Measurements from ENCODE around the gene SLIT3. TPM values are rescaled to one million over a fixed set of nuclear protein-coding genes. Genes with fewer than 3 reads are reported as not detected.

The SLIT3 gene
- total RNA-seq, 1 experiment from 2014 or later, result 0.10 TPM

GRCh38 chr5:169039592-169039991 is 261.3 kb downstream of the SLIT3 start:
- Histone ChIP-seq H3K4me3 (replicated peaks in 1 of 2; ENCODE audit: low read depth in 1 of 2, low read length in 2 of 2) (no peak overlapping the region), H3K36me3 (ENCODE audit: control insufficient read depth in 1 of 2, insufficient read depth in 2 of 2, low read length in 2 of 2) (no peaks in the 10 kb centered on the region), H3K79me2 (ENCODE audit: insufficient read depth, low read length) (no peaks in the 10 kb centered on the region), H3K4me2 (ENCODE audit: low read length) (no peak overlapping the region), H3K9me3 (ENCODE audit: control insufficient read depth in 1 of 2, insufficient read depth in 1 of 2, low read depth in 1 of 2, low read length in 2 of 2) (no peaks in the 10 kb centered on the region), H3K4me1 (ENCODE audit: control insufficient read depth in 1 of 2, insufficient read depth in 2 of 2, low read length in 2 of 2) (no peaks in the 10 kb centered on the region), H2AFZ (ENCODE audit: low read depth, low read length, poor library complexity, severe bottlenecking) (no peak overlapping the region), H3K9me2 (ENCODE audit: insufficient read depth) (no peaks in the 10 kb centered on the region), H3K9ac (ENCODE audit: low read length) (no peak overlapping the region), H3K27me3 (ENCODE audit: insufficient read depth, low read length) (peaks cover 64% of the 10 kb centered on the region), H3K27ac (ENCODE audit: low read depth, low read length) (no peak overlapping the region), H4K20me1 (ENCODE audit: insufficient read depth) (no peaks in the 10 kb centered on the region)
- TF ChIP-seq MAX (IDR thresholded peaks at IDR 0.05) (no peak), SIN3A (IDR thresholded peaks at IDR 0.05; ENCODE audit: low read depth) (no peak), ELF1 (IDR thresholded peaks at IDR 0.05; ENCODE audit: borderline replicate concordance, low read depth) (no peak), EZH2phosphoT487 (IDR thresholded peaks at IDR 0.05; ENCODE audit: borderline replicate concordance) (no peak), CBX3 (IDR thresholded peaks at IDR 0.05; ENCODE audit: low read depth) (no peak), FOSL1 (IDR thresholded peaks at IDR 0.05; ENCODE audit: low read depth) (no peak), ZFX (IDR thresholded peaks at IDR 0.05) (no peak), POLR2AphosphoS5 (IDR thresholded peaks at IDR 0.05; ENCODE audit: low read depth, low read length) (no peak), POLR2A (IDR thresholded peaks at IDR 0.05; ENCODE audit: borderline replicate concordance, extremely low read depth, insufficient read depth, insufficient read length) (no peak), ZBTB33 (IDR thresholded peaks at IDR 0.05; ENCODE audit: extremely low read depth, insufficient replicate concordance, low read length) (no peak), EGR1 (IDR thresholded peaks at IDR 0.05; ENCODE audit: low read depth) (no peak), ATF3 (IDR thresholded peaks at IDR 0.05) (no peak), TCF7L2 (IDR thresholded peaks at IDR 0.05; ENCODE audit: borderline replicate concordance, extremely low read depth, insufficient read depth, insufficient read length) (no peak), CEBPB (IDR thresholded peaks at IDR 0.05; ENCODE audit: low read depth) (no peak), EZH2 (IDR thresholded peaks at IDR 0.05) (no peak), JUND (IDR thresholded peaks at IDR 0.05) (no peak), SRF (IDR thresholded peaks at IDR 0.05; ENCODE audit: low read depth) (no peak)
- POLR2A ChIA-PET, result no interaction called here
- ATAC-seq, result no peak
- DNase-seq (ENCODE audit: low read depth, low spot score), result no peak
- intact Hi-C loops (cut with micrococcal nuclease), result no loop called here
- BruUV-seq (replicated peaks), result no TSS peak
- CTCF ChIA-PET, result no interaction called here
- RAD21 ChIA-PET (ENCODE audit: low non-redundant PET in 1 of 2, low total read pairs in 2 of 2, uncharacterized antibody in 2 of 2, unreplicated experiment in 2 of 2), result no interaction called here

Measured in HCT116 (cell line).